ENCODE data around the gene SCGB1C2. TPM values are rescaled to one million over a fixed set of nuclear protein-coding genes. Genes with fewer than 3 reads are reported as not detected.
A peak's percentile ranks its signal among the peaks of the same experiment; 100 is the strongest.

The SCGB1C2 gene
- total RNA-seq, 1 experiment from 2014 or later = not detected

DNA sequence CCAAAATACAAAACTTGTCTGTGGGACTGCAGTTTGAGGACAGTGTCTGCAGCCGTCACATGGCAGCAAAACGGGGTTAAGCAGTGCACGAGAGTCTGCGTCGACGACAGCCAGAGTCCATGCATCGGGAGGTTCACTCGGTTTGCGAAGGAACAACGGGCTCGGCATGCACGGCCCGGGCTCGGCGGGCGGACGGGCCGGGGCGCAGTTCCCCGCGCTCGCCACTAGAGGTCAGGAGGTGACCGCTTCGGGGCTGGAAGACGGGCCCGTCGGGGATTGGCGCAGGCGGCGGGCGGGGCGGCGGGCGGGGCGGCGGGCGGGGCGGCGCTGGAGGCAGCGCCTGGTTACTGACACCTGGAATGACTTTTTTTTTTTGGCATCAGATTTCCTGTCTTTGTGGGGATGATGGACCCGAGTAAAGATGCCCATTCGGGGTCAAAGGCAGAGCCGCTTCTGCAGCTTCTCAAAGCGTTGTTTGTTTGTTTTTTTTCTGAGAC lies 6.5 kb downstream of the SCGB1C2 start:
- no peaks in the 10 kb centered on the region for H4K20me1 ChIP-seq (ENCODE audit: control insufficient read depth, insufficient read depth, insufficient read length)

More for the DNA sequence above, 6.5 kb downstream of the SCGB1C2 start:
- Histone ChIP-seq H3K79me1 (ENCODE audit: insufficient read depth, low read depth, low read length, poor library complexity, severe bottlenecking) (no peaks in the 10 kb centered on the region), H2BK5ac (ENCODE audit: insufficient read length, low read length) (no peak overlapping the region), H3K56ac (ENCODE audit: insufficient read length, low read depth, low read length) (no peak overlapping the region), H3K9me3 (ENCODE audit: control insufficient read depth, low read depth, low read length) (no peaks in the 10 kb centered on the region), H3K23ac (ENCODE audit: insufficient read length, low read depth, low read length) (no peak overlapping the region), H4K8ac (replicated peaks; ENCODE audit: insufficient read length, low read depth, low read length) (no peak overlapping the region), H3K27me3 (ENCODE audit: insufficient read depth, low read length) (no peaks in the 10 kb centered on the region; the same call in 1 of the 2 replicates), H4K5ac (ENCODE audit: insufficient read length, low read depth, low read length) (no peak overlapping the region), H3K23me2 (ENCODE audit: insufficient read length, low read depth, low read length, poor library complexity, severe bottlenecking) (no peaks in the 10 kb centered on the region), H2BK15ac (ENCODE audit: low read depth, low read length) (no peak overlapping the region), H3K18ac (ENCODE audit: insufficient read length, low read depth, low read length) (no peak overlapping the region), H2AK5ac (ENCODE audit: insufficient read length, low read length) (no peak overlapping the region), H2BK120ac (ENCODE audit: low read depth, low read length, poor library complexity, severe bottlenecking) (no peak overlapping the region), H3K79me2 (ENCODE audit: insufficient read depth, low read length) (no peaks in the 10 kb centered on the region), H3K4ac (ENCODE audit: low read depth, low read length) (no peak overlapping the region), H2AFZ (ENCODE audit: low read length) (no peak overlapping the region), H2BK20ac (ENCODE audit: low read depth, low read length, poor library complexity, severe bottlenecking) (no peak overlapping the region), H3T11ph (ENCODE audit: low read length) (no peak overlapping the region), H3K9ac (ENCODE audit: extremely low read depth, insufficient read length, low read length) (no peak overlapping the region), H3K4me2 (ENCODE audit: insufficient read depth, insufficient read length, low read length) (no peak overlapping the region), H3K4me1 (ENCODE audit: insufficient read depth, low read length) (no peaks in the 10 kb centered on the region), H3K14ac (ENCODE audit: insufficient read depth, low read length) (no peak overlapping the region), H3K27ac (ENCODE audit: insufficient read length, low read depth, low read length) (no peak overlapping the region), H2BK12ac (ENCODE audit: insufficient read length, low read depth, low read length) (no peak overlapping the region), H4K91ac (ENCODE audit: insufficient read length, low read depth, low read length) (no peak overlapping the region)
- peaks cover 4% of the 10 kb centered on the region; the same call in 1 of the 2 replicates for H3K27me3 Mint-ChIP-seq (ENCODE audit: low read depth)
- TF ChIP-seq, protein P1, sequence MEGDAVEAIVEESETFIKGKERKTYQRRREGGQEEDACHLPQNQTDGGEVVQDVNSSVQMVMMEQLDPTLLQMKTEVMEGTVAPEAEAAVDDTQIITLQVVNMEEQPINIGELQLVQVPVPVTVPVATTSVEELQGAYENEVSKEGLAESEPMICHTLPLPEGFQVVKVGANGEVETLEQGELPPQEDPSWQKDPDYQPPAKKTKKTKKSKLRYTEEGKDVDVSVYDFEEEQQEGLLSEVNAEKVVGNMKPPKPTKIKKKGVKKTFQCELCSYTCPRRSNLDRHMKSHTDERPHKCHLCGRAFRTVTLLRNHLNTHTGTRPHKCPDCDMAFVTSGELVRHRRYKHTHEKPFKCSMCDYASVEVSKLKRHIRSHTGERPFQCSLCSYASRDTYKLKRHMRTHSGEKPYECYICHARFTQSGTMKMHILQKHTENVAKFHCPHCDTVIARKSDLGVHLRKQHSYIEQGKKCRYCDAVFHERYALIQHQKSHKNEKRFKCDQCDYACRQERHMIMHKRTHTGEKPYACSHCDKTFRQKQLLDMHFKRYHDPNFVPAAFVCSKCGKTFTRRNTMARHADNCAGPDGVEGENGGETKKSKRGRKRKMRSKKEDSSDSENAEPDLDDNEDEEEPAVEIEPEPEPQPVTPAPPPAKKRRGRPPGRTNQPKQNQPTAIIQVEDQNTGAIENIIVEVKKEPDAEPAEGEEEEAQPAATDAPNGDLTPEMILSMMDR (conservative IDR thresholded peaks at IDR 0.05) = peak; percentile 92
- peak; percentile 96 for DNase-seq
- H3K4me3 Mint-ChIP-seq = no peak overlapping the region
- H3K27ac Mint-ChIP-seq = no peak overlapping the region
- H3K36me3 Mint-ChIP-seq (ENCODE audit: insufficient read depth in 1 of 3, low read depth in 3 of 3) = no peaks in the 10 kb centered on the region; a peak in 1 of 7 replicates
- no peaks in the 10 kb centered on the region for H3K4me1 Mint-ChIP-seq
- peaks cover 8 to 11% of the 10 kb centered on the region in 2 experiments; a peak in 4 of 5 replicates for H3K9me3 Mint-ChIP-seq
- no CpG with 5 or more reads among the region's 44 CpGs for WGBS (ENCODE audit: extremely low coverage, insufficient read length, low lambda C conversion rate)
